K562 (cell line): Measurements from ENCODE around the gene INS. TPM values are rescaled to one million over a fixed set of nuclear protein-coding genes. Genes with fewer than 3 reads are reported as not detected.

Experiments used
- ATAC-seq: fragments of 200-7000 bp; cut with Tn5 transposase; 3 replicates; pipeline ENCODE4 v1.9.1; 2020; ENCODE audit warnings: moderate library complexity
- BruUV-seq: library from RNA; stranded (reverse); fragments of 400-500 nt; replicated peaks from 2 replicates; lab custom pipeline; 2021; lab: Mats Ljungman, UMichigan
- CTCF ChIA-PET: fragments of 300-600 bp; formaldehyde crosslinking; extraction: SDS; loops from one replicate; lab custom pipeline; 2021; ENCODE audit warnings: low intra/inter-chr PET ratio; lab: Yijun Ruan, JAX
- POLR2A ChIA-PET: fragments of 300-600, 350-650 bp; sonication (Branson Sonifier 250); formaldehyde crosslinking; extraction: SDS; loops from one replicate; lab custom pipeline; 2021; ENCODE audit warnings: antibody characterized with exemption, inconsistent platforms; lab: Yijun Ruan, JAX
- DNase-seq, 4 experiments: peaks; one replicate each; pipeline versions ENCODE4 v3.0.0 to v3.0.0-alpha.2; 2011 to 2018; ENCODE audit warnings: low spot score in 3 of 4, mixed read lengths in 3 of 4; ENCODE audit errors: extremely low read depth in 1 of 4
- FAIRE-seq: peaks from 2 replicates; lab custom pipeline; 2011; peaks lifted over from hg19 to GRCh38; lab: Jason Lieb, UNC
- H2AFZ ChIP-seq: 2 replicates; pipeline ENCODE4 v1.6.0; 2011; ENCODE audit warnings: low read depth, low read length, control low read depth, inconsistent platforms
- H3K27ac ChIP-seq: fragments of 200-600 bp; 3 replicates; pipeline ENCODE4 v1.8.0; 2011; ENCODE audit warnings: low read depth, mild to moderate bottlenecking, control low read depth, inconsistent platforms, low read length, moderate library complexity, mixed read lengths; ENCODE audit errors: extremely low read depth
- H3K27me3 ChIP-seq, 2 experiments: fragments of 300-600 bp in 1 of 2; 2 replicates in 1 of 2; 3 replicates in 1 of 2; pipeline versions ENCODE4 v1.6.0 to v1.8.0; 2011; ENCODE audit warnings: inconsistent platforms in 2 of 2, low read length in 2 of 2, mild to moderate bottlenecking in 1 of 2, mixed read lengths in 1 of 2, moderate library complexity in 1 of 2; ENCODE audit not compliant: control insufficient read depth in 2 of 2, insufficient read depth in 2 of 2
- H3K36me3 ChIP-seq: fragments of 300-600 bp; 3 replicates; pipeline ENCODE4 v1.8.0; 2011; ENCODE audit warnings: mild to moderate bottlenecking, low read length, inconsistent platforms; ENCODE audit not compliant: control insufficient read depth, insufficient read depth
- H3K4me1 ChIP-seq, 2 experiments: fragments of 200-600 bp in 1 of 2; replicated peaks in 1 of 2; 2 replicates in 1 of 2; 3 replicates in 1 of 2; pipeline versions ENCODE4 v1.5.1 to v1.8.0; 2011; ENCODE audit warnings: inconsistent platforms in 2 of 2, low read length in 2 of 2, mild to moderate bottlenecking in 1 of 2, mixed read lengths in 1 of 2, moderate library complexity in 1 of 2; ENCODE audit not compliant: control insufficient read depth in 2 of 2, insufficient read depth in 2 of 2
- H3K4me2 ChIP-seq: 2 replicates; pipeline ENCODE4 v1.6.1; 2011; ENCODE audit warnings: low read length, control low read depth, inconsistent platforms, mixed read lengths; ENCODE audit not compliant: insufficient read depth
- H3K4me3 ChIP-seq: fragments of 200-600 bp; sonication (generic), shearing (Covaris generic); 2 replicates; pipeline ENCODE4 v1.5.1; 2016; ENCODE audit warnings: control low read depth, inconsistent platforms
- H3K79me2 ChIP-seq: fragments of 200-600 bp; 3 replicates; pipeline ENCODE4 v1.8.0; 2011; ENCODE audit warnings: low read length, inconsistent platforms; ENCODE audit not compliant: control insufficient read depth, insufficient read depth
- H3K9ac ChIP-seq, 2 experiments: 2 replicates each; pipeline versions ENCODE4 v1.6.0 to v1.6.1; 2011; ENCODE audit warnings: low read depth in 2 of 2, low read length in 2 of 2, control low read depth in 1 of 2, inconsistent platforms in 1 of 2, mild to moderate bottlenecking in 1 of 2, mixed read lengths in 1 of 2; ENCODE audit not compliant: insufficient read depth in 1 of 2
- H3K9me1 ChIP-seq: one replicate; pipeline ENCODE4 v1.6.0; 2011; ENCODE audit warnings: inconsistent platforms, mild to moderate bottlenecking, low read length, moderate library complexity; ENCODE audit not compliant: control insufficient read depth, insufficient read depth
- H3K9me3 ChIP-seq: replicated peaks from 2 replicates; pipeline ENCODE4 v1.5.1; 2011; ENCODE audit warnings: low read depth, low read length, inconsistent platforms; ENCODE audit not compliant: control insufficient read depth, insufficient read depth
- H4K20me1 ChIP-seq: replicated peaks from 2 replicates; pipeline ENCODE4 v1.6.1; 2011; ENCODE audit warnings: low read length, inconsistent platforms, mixed read lengths; ENCODE audit not compliant: control insufficient read depth, insufficient read depth
- BHLHE40 ChIP-seq: IDR thresholded peaks from 2 replicates; pipeline ENCODE4 v1.6.1; 2011; ENCODE audit warnings: low read length, improper control_type of control experiment
- C11orf30 ChIP-seq: fragments of 450-650 bp; IDR thresholded peaks from 2 replicates; pipeline ENCODE4 v1.6.1; 2016; ENCODE audit warnings: low read depth, mild to moderate bottlenecking
- CREBBP ChIP-seq: IDR thresholded peaks from one replicate; pipeline ENCODE4 v1.6.1; 2012; ENCODE audit warnings: low read depth, mild to moderate bottlenecking, control low read depth, inconsistent platforms, low read length
- JUNB ChIP-seq: fragments of 450-650 bp; formaldehyde crosslinking; conservative IDR thresholded peaks from 2 replicates; pipeline ENCODE4 v1.4.0; 2020; ENCODE audit warnings: mild to moderate bottlenecking
- NR2C2 ChIP-seq, 2 experiments: fragments of 200-800 bp in 1 of 2; sonication (Bioruptor generic) in 1 of 2; sonication (generic) in 1 of 2; formaldehyde crosslinking in 1 of 2; IDR thresholded peaks; 2 replicates each; pipeline versions ENCODE4 v1.6.1 to v1.8.0; 2016 to 2022; ENCODE audit warnings: mild to moderate bottlenecking in 1 of 2, missing compliant biosample characterization in 1 of 2, missing genetic modification characterization in 1 of 2, missing genetic modification reagents in 1 of 2
- RAD21 ChIP-seq, 2 experiments: fragments of 250-450 bp in 1 of 2; fragments of 450-650 bp in 1 of 2; sonication (Bioruptor Pico) in 1 of 2; formaldehyde crosslinking in 1 of 2; IDR thresholded peaks in 1 of 2; conservative IDR thresholded peaks in 1 of 2; 2 replicates each; pipeline versions ENCODE4 v1.4.0 to v1.8.0; 2020 to 2022; ENCODE audit warnings: mild to moderate bottlenecking in 2 of 2, moderate library complexity in 1 of 2
- SMC3 ChIP-seq: conservative IDR thresholded peaks from 2 replicates; pipeline ENCODE4 v1.6.1; 2011; ENCODE audit warnings: low read depth, low read length, improper control_type of control experiment; ENCODE audit not compliant: insufficient read depth
- WGBS: fragments of 100-300 bp; shearing (Covaris generic); methylation state at CpG from one replicate; pipeline ENCODE4 v1.1.6; 2016; ENCODE audit warnings: low coverage, mixed read lengths; ENCODE audit not compliant: insufficient coverage; ENCODE audit errors: missing lambda C conversion rate; 5-methylcytosine and 5-hydroxymethylcytosine counted together
- in situ Hi-C: fragments of 300-500 bp; cut with MboI; formaldehyde crosslinking; loops from 4 replicates; pipeline ENCODE4 v1.15.0; 2018; ENCODE audit warnings: inconsistent platforms, mixed read lengths
- intact Hi-C: fragments of 100-400 bp; cut with micrococcal nuclease; formaldehyde crosslinking; loops from 2 replicates; pipeline ENCODE4 v1.14.2; 2022
- polyA plus RNA-seq, 8 experiments: library from polyadenylated mRNA; depleted of rRNA in 4 of 8; stranded (reverse) in 5 of 8; unstranded in 3 of 8; fragments of >200 nt; fragmentation: Nextera tagmentation in 2 of 8; fragmentation: Illumina TruSeq in 1 of 8; extraction: Ambion mirVana in 2 of 8; extraction: Trizol in 1 of 8; gene quantifications; 2 replicates each; pipeline versions ENCODE4 v1.2.1 to v1.2.3, GENCODE V29; 2011 to 2014; ENCODE audit warnings: inconsistent platforms in 1 of 8, missing spikeins in 1 of 8
- total RNA-seq, 7 experiments: library from RNA; depleted of rRNA in 6 of 7; stranded (reverse); fragments of >200 nt in 6 of 7; fragmentation: Illumina TruSeq in 2 of 7; extraction: Trizol in 2 of 7; gene quantifications; 2 replicates each; pipeline versions ENCODE4 v1.2.1 to v1.2.3, GENCODE V29; 2011 to 2021; ENCODE audit warnings: low replicate concordance in 1 of 7
- TF ChIP-seq, protein P1 (sequence below), 2 experiments: fragments of 450-650 bp; IDR thresholded peaks; 2 replicates each; pipeline ENCODE4 v1.6.1; 2016
- TF ChIP-seq, protein P2 (sequence below): fragments of 250-450 bp; sonication (Bioruptor Pico); IDR thresholded peaks from 2 replicates; pipeline ENCODE4 v1.4.0; 2020; ENCODE audit warnings: mild to moderate bottlenecking, moderate library complexity
- TF ChIP-seq, protein P3 (sequence below), 3 experiments: IDR thresholded peaks in 2 of 3; conservative IDR thresholded peaks in 1 of 3; 2 replicates each; pipeline ENCODE4 v1.5.1; 2011 to 2012; ENCODE audit warnings: low read length in 3 of 3, mild to moderate bottlenecking in 3 of 3, control low read depth in 2 of 3, improper control_type of control experiment in 1 of 3, inconsistent platforms in 1 of 3, low read depth in 1 of 3, mixed read lengths in 1 of 3, moderate library complexity in 1 of 3; ENCODE audit not compliant: insufficient read depth in 2 of 3

The INS gene
- total and polyA plus RNA-seq, 9 of the 15 experiments (the other 6 are each of a cell fraction or from before 2014, with no cell fraction given), result not detected

DNA sequence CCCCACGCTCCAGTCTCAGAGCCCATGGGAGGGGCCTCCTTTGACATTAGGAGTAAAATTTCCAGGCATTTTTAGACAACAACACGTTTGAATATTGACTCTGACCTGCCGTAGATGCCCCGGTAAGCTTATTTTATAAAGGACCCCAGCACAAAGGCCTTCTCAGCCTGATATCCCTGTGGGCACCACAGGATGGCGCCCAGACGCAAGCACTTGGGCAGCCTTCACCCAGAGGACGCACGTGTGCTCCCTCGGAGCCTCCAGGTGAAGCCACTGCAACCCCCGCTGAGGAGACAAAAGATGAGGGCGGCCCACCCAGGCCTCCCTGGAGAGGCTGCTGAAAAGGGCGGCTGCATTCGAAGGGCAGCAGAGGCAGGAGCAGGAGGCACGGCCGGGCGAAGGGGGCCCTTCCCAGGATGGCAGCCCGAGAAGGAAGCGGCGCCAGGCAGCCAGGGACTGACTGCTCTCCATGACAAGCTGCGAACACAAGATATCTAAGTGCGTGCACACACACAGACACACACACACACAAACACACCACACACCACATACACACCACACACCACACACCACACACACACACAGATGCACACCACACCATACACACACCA is 25.8 kb upstream of the INS start:
- H3K9me3 ChIP-seq, result no peaks in the 10 kb centered on the region
- ATAC-seq, result peak; percentile 59; the same call in 2 of the 3 replicates
- in situ Hi-C loops, result no loop called here
- no peak overlapping the region for H3K9ac ChIP-seq
- peaks cover 10% of the 10 kb centered on the region for H4K20me1 ChIP-seq
- H3K27ac ChIP-seq, result no peak overlapping the region; the same call in 2 of the 3 replicates
- CTCF ChIA-PET, result no interaction called here
- peaks cover 5% of the 10 kb centered on the region for H3K9me1 ChIP-seq
- 25% methylated on average over 18 of the region's 21 CpGs for WGBS
- BruUV-seq, result no TSS peak
- no peak for FAIRE-seq
- H3K4me1 ChIP-seq, result peaks cover 0 to 26% of the 10 kb centered on the region in 2 experiments; a peak in 2 of 5 replicates
- POLR2A ChIA-PET, result interaction anchor here (1.0 kb wide), 1 partner anchor 7 kb away, joined by 3 read pairs; no protein-coding TSS in a partner anchor
- H3K36me3 ChIP-seq, result no peaks in the 10 kb centered on the region
- peak in 3 of 4 experiments; percentile 18 to 46 (median 44) for DNase-seq
- no peak for TF ChIP-seq JUNB (CRISPR knock-in tag)
- no peak for TF ChIP-seq CREBBP
- TF ChIP-seq SMC3, result 0 out of 2 replicates have a peak, but pooled peaks have one; percentile 16
- peak; percentile 36; the same call in 1 of the 2 replicates for TF ChIP-seq BHLHE40
- TF ChIP-seq RAD21 (CRISPR knock-in tag; conservative IDR thresholded peaks at IDR 0.05 in 1 of 2, IDR thresholded peaks at IDR 0.05 in 1 of 2), result peak in 1 of 2 experiments; percentile 21; a peak in 1 of 4 replicates
- TF ChIP-seq, protein P1, sequence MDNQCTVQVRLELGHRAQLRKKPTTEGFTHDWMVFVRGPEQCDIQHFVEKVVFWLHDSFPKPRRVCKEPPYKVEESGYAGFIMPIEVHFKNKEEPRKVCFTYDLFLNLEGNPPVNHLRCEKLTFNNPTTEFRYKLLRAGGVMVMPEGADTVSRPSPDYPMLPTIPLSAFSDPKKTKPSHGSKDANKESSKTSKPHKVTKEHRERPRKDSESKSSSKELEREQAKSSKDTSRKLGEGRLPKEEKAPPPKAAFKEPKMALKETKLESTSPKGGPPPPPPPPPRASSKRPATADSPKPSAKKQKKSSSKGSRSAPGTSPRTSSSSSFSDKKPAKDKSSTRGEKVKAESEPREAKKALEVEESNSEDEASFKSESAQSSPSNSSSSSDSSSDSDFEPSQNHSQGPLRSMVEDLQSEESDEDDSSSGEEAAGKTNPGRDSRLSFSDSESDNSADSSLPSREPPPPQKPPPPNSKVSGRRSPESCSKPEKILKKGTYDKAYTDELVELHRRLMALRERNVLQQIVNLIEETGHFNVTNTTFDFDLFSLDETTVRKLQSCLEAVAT (IDR thresholded peaks at IDR 0.05), result no peak
- TF ChIP-seq, protein P2, sequence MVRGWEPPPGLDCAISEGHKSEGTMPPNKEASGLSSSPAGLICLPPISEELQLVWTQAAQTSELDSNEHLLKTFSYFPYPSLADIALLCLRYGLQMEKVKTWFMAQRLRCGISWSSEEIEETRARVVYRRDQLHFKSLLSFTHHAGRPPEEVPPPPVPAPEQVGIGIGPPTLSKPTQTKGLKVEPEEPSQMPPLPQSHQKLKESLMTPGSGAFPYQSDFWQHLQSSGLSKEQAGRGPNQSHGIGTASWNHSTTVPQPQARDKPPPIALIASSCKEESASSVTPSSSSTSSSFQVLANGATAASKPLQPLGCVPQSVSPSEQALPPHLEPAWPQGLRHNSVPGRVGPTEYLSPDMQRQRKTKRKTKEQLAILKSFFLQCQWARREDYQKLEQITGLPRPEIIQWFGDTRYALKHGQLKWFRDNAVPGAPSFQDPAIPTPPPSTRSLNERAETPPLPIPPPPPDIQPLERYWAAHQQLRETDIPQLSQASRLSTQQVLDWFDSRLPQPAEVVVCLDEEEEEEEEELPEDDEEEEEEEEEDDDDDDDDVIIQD, result no peak
- TF ChIP-seq, protein P3, sequence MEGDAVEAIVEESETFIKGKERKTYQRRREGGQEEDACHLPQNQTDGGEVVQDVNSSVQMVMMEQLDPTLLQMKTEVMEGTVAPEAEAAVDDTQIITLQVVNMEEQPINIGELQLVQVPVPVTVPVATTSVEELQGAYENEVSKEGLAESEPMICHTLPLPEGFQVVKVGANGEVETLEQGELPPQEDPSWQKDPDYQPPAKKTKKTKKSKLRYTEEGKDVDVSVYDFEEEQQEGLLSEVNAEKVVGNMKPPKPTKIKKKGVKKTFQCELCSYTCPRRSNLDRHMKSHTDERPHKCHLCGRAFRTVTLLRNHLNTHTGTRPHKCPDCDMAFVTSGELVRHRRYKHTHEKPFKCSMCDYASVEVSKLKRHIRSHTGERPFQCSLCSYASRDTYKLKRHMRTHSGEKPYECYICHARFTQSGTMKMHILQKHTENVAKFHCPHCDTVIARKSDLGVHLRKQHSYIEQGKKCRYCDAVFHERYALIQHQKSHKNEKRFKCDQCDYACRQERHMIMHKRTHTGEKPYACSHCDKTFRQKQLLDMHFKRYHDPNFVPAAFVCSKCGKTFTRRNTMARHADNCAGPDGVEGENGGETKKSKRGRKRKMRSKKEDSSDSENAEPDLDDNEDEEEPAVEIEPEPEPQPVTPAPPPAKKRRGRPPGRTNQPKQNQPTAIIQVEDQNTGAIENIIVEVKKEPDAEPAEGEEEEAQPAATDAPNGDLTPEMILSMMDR (IDR thresholded peaks at IDR 0.05 in 2 of 3, conservative IDR thresholded peaks at IDR 0.05 in 1 of 3; ENCODE audit: insufficient read depth in 2 of 3, low read depth in 1 of 3, low read length in 3 of 3), result peak; percentile 24 to 41 (median 37); a peak in 3 of 6 replicates
- no peak for TF ChIP-seq NR2C2 (CRISPR knock-in tag; IDR thresholded peaks at IDR 0.05)
- TF ChIP-seq NR2C2 (tag; IDR thresholded peaks at IDR 0.05), result no peak
- TF ChIP-seq C11orf30, result no peak
- TF ChIP-seq, all 486 proteins: peak for 4
- no peak overlapping the region for H3K4me3 ChIP-seq
- H2AFZ ChIP-seq, result no peak overlapping the region
- no peak overlapping the region for H3K4me2 ChIP-seq
- H3K79me2 ChIP-seq, result no peaks in the 10 kb centered on the region
- H3K27me3 ChIP-seq, result peaks cover 27 to 90% of the 10 kb centered on the region in 2 experiments
- intact Hi-C loops, result no loop called here
